B cell (primary cell): ENCODE measurements around the gene RAB33B.

Source experiments
- EZH2 ChIP-seq: IDR thresholded peaks from 2 replicates; pipeline ENCODE4 v1.6.1; 2012; ENCODE audit warnings: borderline replicate concordance, low read depth, mild to moderate bottlenecking, moderate library complexity, low read length; ENCODE audit not compliant: insufficient read depth, poor library complexity, severe bottlenecking
- TF ChIP-seq, protein P1 (sequence below): fragments of 200-600 bp; IDR thresholded peaks from one replicate; pipeline ENCODE4 v1.8.0; 2022; ENCODE audit warnings: antibody characterized with exemption, mild to moderate bottlenecking

- TF ChIP-seq EZH2 = no peak
- TF ChIP-seq, protein P1, sequence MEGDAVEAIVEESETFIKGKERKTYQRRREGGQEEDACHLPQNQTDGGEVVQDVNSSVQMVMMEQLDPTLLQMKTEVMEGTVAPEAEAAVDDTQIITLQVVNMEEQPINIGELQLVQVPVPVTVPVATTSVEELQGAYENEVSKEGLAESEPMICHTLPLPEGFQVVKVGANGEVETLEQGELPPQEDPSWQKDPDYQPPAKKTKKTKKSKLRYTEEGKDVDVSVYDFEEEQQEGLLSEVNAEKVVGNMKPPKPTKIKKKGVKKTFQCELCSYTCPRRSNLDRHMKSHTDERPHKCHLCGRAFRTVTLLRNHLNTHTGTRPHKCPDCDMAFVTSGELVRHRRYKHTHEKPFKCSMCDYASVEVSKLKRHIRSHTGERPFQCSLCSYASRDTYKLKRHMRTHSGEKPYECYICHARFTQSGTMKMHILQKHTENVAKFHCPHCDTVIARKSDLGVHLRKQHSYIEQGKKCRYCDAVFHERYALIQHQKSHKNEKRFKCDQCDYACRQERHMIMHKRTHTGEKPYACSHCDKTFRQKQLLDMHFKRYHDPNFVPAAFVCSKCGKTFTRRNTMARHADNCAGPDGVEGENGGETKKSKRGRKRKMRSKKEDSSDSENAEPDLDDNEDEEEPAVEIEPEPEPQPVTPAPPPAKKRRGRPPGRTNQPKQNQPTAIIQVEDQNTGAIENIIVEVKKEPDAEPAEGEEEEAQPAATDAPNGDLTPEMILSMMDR = no peak
Observed at GRCh38 chr4:139481465-139481864, 27.5 kb downstream of the RAB33B start.
